NB4 (cell line): ENCODE data around the gene ALPL.

Experiments used
- TF ChIP-seq, protein P1 (sequence below): IDR thresholded peaks from one replicate; pipeline ENCODE4 v1.5.1; 2012; ENCODE audit warnings: low read depth, low read length
- TF ChIP-seq, protein P2 (sequence below): IDR thresholded peaks from 2 replicates; pipeline ENCODE4 v1.6.1; 2011; ENCODE audit warnings: low read depth, low read length

DNA sequence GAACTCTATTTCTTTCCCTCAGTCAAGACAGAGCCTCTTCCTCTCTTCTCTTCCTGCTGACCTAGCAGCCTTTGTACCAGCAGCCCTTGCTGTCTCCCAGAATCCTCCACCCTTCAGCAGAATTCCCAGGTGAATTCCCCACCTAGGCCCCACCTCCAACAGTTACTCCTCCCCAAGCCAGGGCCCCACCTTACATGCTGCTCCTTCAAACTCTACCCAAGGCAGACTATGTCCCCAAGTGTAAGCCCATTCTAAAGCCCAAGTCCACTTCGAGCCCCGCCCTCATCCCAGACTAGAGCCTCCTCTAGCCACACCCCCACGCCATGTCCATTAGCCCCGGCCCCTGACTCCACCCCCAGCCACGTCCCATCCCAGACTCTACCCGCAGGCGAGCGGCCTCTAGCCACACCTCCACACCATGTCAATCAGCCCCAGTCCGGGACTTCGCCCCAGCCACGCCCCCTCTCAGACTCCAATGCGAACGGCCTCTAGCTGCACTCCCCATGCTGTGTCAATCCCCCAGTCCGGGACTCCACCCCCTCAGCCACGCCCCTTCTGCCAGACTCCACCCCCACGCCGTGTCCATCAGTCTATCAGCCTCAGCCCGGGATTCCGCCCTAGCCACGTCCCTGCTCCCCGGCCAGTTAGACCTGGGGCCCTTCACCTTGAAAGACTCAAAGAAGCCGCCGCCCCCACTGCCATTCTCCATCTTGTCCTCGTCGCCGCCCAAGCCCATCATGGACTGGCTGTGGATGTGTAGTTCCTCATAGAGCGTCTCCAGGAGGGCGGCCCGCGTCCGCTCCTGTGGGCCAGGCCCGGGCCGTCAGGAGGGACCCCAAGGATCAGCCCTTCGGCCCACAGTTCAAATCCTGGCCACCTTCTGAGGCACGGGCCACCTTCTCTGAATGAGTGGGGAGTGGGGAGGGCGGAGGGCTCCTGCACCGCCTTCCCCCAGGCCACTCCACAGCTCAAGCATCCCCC, 98.6 kb downstream of the ALPL start:
- TF ChIP-seq, protein P1, sequence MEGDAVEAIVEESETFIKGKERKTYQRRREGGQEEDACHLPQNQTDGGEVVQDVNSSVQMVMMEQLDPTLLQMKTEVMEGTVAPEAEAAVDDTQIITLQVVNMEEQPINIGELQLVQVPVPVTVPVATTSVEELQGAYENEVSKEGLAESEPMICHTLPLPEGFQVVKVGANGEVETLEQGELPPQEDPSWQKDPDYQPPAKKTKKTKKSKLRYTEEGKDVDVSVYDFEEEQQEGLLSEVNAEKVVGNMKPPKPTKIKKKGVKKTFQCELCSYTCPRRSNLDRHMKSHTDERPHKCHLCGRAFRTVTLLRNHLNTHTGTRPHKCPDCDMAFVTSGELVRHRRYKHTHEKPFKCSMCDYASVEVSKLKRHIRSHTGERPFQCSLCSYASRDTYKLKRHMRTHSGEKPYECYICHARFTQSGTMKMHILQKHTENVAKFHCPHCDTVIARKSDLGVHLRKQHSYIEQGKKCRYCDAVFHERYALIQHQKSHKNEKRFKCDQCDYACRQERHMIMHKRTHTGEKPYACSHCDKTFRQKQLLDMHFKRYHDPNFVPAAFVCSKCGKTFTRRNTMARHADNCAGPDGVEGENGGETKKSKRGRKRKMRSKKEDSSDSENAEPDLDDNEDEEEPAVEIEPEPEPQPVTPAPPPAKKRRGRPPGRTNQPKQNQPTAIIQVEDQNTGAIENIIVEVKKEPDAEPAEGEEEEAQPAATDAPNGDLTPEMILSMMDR = no peak
- TF ChIP-seq, protein P2, sequence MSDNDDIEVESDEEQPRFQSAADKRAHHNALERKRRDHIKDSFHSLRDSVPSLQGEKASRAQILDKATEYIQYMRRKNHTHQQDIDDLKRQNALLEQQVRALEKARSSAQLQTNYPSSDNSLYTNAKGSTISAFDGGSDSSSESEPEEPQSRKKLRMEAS = no peak
